HFFc6 (cell line): Measurements from ENCODE around the gene DLX2. TPM values are rescaled to one million over a fixed set of nuclear protein-coding genes. Genes with fewer than 3 reads are reported as not detected.
A peak's percentile ranks its signal among the peaks of the same experiment; 100 is the strongest.

Experiments used
- DNase-seq: peaks from one replicate; pipeline ENCODE4 v3.0.0-alpha.2; 2018
- H3K27ac Mint-ChIP-seq: 2 replicates; pipeline ENCODE4 v1.8.0; 2020; ENCODE audit warnings: mild to moderate bottlenecking, mixed read lengths
- H3K27me3 Mint-ChIP-seq: 2 replicates; pipeline ENCODE4 v1.8.0; 2021; ENCODE audit warnings: mild to moderate bottlenecking, moderate library complexity, mixed read lengths; ENCODE audit not compliant: insufficient read depth
- H3K36me3 Mint-ChIP-seq: 2 replicates; pipeline ENCODE4 v1.8.0; 2021; ENCODE audit warnings: low read depth, mixed read lengths
- H3K4me1 Mint-ChIP-seq: 2 replicates; pipeline ENCODE4 v1.8.0; 2020; ENCODE audit warnings: low read depth, mixed read lengths
- H3K4me3 Mint-ChIP-seq: 2 replicates; pipeline ENCODE4 v1.8.0; 2020; ENCODE audit warnings: mild to moderate bottlenecking, moderate library complexity, mixed read lengths
- H3K9me3 Mint-ChIP-seq: 2 replicates; pipeline ENCODE4 v1.8.0; 2020; ENCODE audit warnings: mild to moderate bottlenecking, mixed read lengths
- total RNA-seq, 6 experiments: library from RNA; stranded (reverse); fragmentation: NEBNext Ultra II Directional; extraction: Animal tissue kit (Norgen Biotek cat#: 25700); gene quantifications; 2 replicates in 1 of 6; 3 replicates in 5 of 6; pipeline ENCODE4 v1.2.3, GENCODE V29; 2021
- TF ChIP-seq, protein P1 (sequence below): fragments of 200-600 bp; sonication (generic); IDR thresholded peaks from 2 replicates; pipeline ENCODE4 v1.5.0; 2021; ENCODE audit warnings: antibody characterized with exemption, mild to moderate bottlenecking

DLX2 gene
- total RNA-seq, 6 experiments from 2014 or later: 8.8 to 12.6 (median 9.5) TPM

DNA sequence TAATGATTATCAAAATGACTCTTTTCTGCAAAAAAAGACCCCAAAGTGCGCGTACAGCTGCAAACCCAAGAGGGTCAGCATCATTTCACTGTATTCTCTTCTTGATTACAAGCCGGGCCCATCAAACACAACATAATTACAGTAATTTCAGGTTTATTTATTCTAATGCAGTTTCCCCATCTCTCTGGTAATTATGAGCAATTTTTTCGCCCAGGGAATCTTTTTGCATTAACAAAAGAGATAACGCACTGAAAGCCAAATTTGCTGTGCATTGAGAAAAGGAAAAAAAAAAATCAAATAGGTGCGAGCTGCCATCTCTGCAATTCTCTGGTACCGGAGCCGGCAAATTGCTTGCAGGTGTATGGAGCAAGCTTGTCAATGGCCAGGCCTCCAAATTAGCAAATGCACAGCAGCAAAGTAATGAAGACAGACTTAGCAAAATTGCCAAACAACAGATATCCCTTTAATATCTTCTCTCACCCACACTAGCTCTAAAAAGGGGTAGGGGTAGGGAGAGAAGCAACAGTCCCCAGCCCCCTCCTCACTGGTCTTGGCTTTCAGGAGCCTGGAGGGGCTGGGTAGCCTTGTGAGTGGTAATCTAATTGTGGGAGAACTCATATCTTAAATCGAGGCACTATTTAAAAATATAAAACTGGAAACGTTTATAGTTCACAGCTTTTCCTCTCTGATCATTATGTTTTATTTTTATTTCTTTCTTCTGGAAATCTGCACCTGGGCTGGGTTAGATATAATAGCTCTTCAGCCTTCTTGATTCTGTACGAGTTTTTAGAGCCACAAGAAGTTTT is 10.7 kb downstream of the DLX2 start:
- H3K4me1 Mint-ChIP-seq: peaks cover 79% of the 10 kb centered on the region
- peaks cover 25% of the 10 kb centered on the region for H3K36me3 Mint-ChIP-seq
- H3K27me3 Mint-ChIP-seq: peaks cover 36% of the 10 kb centered on the region; the same call in 1 of the 2 replicates
- TF ChIP-seq, protein P1, sequence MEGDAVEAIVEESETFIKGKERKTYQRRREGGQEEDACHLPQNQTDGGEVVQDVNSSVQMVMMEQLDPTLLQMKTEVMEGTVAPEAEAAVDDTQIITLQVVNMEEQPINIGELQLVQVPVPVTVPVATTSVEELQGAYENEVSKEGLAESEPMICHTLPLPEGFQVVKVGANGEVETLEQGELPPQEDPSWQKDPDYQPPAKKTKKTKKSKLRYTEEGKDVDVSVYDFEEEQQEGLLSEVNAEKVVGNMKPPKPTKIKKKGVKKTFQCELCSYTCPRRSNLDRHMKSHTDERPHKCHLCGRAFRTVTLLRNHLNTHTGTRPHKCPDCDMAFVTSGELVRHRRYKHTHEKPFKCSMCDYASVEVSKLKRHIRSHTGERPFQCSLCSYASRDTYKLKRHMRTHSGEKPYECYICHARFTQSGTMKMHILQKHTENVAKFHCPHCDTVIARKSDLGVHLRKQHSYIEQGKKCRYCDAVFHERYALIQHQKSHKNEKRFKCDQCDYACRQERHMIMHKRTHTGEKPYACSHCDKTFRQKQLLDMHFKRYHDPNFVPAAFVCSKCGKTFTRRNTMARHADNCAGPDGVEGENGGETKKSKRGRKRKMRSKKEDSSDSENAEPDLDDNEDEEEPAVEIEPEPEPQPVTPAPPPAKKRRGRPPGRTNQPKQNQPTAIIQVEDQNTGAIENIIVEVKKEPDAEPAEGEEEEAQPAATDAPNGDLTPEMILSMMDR: no peak
- H3K4me3 Mint-ChIP-seq: peak overlapping the region; percentile 83; the same call in 1 of the 2 replicates
- H3K27ac Mint-ChIP-seq: peak overlapping the region; percentile 76; the same call in 1 of the 2 replicates
- H3K9me3 Mint-ChIP-seq: no peaks in the 10 kb centered on the region
- DNase-seq: no peak

DNA sequence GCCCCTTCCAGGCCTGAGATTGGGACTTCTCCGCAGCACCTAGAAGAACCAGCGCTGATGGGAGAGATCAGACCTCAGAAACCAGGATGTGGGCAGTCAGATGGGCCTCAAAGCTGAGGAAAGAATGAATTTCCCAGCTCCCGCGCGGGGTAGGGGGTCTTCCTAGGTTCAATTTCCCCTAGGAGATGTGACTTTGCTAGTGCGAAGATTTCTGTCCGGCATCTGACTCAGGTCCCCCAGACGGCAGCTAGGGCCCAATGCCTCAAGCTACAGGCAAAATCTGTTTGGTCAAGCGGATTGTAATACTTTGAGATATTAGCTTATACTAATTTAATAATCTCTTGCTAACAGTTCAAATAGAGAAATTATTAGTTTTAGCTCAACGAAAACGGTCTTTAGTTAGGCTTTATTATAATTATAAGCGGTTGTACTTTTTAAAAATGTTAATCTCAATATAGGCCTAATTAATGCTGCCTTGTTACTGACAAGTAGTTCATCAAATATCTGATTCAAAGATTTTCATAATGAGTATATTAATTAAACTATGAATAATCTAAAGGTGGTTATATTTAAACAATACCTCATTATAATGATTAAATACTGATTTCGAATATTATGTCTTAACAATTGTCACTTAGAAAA is 11.6 kb downstream of the DLX2 start:
- no peaks in the 10 kb centered on the region for H3K9me3 Mint-ChIP-seq
- H3K27ac Mint-ChIP-seq: peak overlapping the region; percentile 99
- peaks cover 39% of the 10 kb centered on the region for H3K27me3 Mint-ChIP-seq
- TF ChIP-seq, protein P1: no peak
- no peak for DNase-seq
- peaks cover 29% of the 10 kb centered on the region for H3K36me3 Mint-ChIP-seq
- peak overlapping the region; percentile 45; the same call in 1 of the 2 replicates for H3K4me3 Mint-ChIP-seq
- peaks cover 76% of the 10 kb centered on the region for H3K4me1 Mint-ChIP-seq

DNA sequence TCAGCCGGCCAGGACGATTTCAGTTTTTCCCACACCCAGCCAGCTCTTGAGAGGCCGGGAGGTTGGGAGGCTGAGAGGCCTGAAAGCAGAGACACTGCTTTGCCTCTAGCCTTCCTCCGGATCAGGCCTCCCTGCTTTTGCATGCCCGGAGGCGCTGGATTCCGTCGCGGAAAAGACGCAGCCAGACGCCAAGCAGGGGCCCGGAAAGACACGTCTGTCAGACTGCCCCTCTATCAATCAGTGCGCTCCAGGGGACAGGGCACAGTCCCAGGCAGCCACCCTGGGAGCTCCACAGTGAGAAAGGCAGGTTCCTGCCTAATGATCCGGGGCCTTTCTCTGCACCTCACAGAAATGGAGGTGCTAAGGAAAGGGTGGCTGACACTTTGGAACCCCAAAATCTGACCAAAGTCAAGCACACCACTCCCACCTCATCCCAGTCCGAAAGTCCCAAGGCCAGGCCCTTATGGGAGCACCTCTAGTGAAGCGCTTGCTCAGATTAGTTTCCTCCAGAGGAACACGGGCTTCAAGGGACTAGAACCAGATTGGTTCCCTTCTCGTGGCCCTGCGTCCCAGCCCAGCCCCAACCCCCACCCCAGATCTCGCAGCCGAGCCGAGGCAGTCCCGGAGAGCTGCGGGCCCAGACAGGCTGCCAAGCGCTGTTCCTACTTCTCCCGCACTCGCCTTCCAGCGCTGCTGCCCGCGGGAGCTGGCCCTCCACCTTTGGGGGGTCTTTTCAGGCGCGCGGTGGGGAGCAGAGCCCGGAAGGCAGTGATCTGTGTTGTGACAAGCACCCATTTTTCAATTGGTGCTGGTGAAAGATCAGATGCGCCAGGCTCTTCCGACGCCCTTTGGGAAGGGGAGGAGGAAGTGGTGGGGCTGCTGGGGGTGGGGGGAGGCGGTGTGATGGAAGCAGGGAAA is 12.4 kb downstream of the DLX2 start:
- peak; percentile 19 for DNase-seq
- H3K27me3 Mint-ChIP-seq: peaks cover 44% of the 10 kb centered on the region
- TF ChIP-seq, protein P1: no peak
- H3K4me1 Mint-ChIP-seq: peaks cover 73% of the 10 kb centered on the region
- H3K4me3 Mint-ChIP-seq: peak overlapping the region; percentile 45; the same call in 1 of the 2 replicates
- peaks cover 29% of the 10 kb centered on the region for H3K36me3 Mint-ChIP-seq
- no peaks in the 10 kb centered on the region for H3K9me3 Mint-ChIP-seq
- peak overlapping the region; percentile 99 for H3K27ac Mint-ChIP-seq

DNA sequence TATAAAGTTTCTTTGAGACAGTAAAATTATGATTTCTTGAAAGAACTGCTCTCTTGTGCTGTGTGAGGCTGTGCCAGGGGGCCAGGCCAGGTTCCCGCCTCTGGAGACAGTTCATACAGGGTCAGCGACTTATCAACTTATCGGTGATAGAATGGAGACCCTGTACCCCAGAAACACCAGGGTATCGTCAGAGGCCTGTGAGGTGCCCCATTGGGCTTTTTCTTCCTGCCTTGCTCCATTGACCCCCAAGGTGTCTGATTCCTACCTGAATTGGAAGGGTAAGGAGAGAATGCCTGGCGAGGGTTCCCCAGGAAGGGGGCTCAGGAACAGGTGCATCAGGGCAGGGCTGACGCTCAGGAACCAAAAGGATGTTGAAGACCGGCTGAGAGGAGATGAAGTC is 13.1 kb downstream of the DLX2 start:
- no peaks in the 10 kb centered on the region for H3K9me3 Mint-ChIP-seq
- H3K4me3 Mint-ChIP-seq: peak overlapping the region; percentile 45; the same call in 1 of the 2 replicates
- peak overlapping the region; percentile 99; the same call in 1 of the 2 replicates for H3K27ac Mint-ChIP-seq
- peaks cover 74% of the 10 kb centered on the region for H3K4me1 Mint-ChIP-seq
- TF ChIP-seq, protein P1: no peak
- H3K36me3 Mint-ChIP-seq: peaks cover 29% of the 10 kb centered on the region
- H3K27me3 Mint-ChIP-seq: peaks cover 45% of the 10 kb centered on the region
- DNase-seq: no peak

DNA sequence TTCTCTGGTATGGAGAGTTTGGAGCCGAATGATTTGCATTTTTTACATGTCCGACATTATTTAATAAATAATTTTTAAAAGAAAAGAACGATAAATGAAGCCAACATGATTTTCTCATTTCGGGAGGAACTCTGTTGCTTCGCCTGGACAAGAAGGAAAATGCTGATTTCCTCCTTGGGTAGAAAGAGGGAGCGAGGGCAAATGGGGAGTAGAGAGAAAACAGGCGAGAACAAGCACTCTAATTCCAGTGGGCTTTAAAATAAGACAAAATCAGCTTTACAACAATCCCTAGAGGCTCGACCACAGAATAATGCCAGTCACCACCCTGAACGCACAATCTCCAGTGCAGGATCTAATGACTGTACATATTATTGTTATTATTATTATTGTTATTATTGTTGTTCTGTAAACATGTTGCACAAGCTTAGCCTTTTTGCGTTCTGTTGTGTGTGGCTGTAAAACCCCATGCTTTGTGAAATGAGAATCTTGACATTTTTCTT is 13.6 kb downstream of the DLX2 start:
- H3K27ac Mint-ChIP-seq: peak overlapping the region; percentile 99; the same call in 1 of the 2 replicates
- H3K4me1 Mint-ChIP-seq: peaks cover 77% of the 10 kb centered on the region
- peaks cover 29% of the 10 kb centered on the region for H3K36me3 Mint-ChIP-seq
- peaks cover 46% of the 10 kb centered on the region for H3K27me3 Mint-ChIP-seq
- TF ChIP-seq, protein P1: no peak
- no peak for DNase-seq
- H3K9me3 Mint-ChIP-seq: no peaks in the 10 kb centered on the region
- H3K4me3 Mint-ChIP-seq: peak overlapping the region; percentile 98
